H9 (cell line): ENCODE results near the gene IER2. TPM values are rescaled to one million over a fixed set of nuclear protein-coding genes. Genes with fewer than 3 reads are reported as not detected.

Source experiments
- DNase-seq: peaks from one replicate; pipeline ENCODE4 v3.0.0-alpha.2; 2017
- H2AFZ ChIP-seq: one replicate; pipeline ENCODE4 v1.6.1; 2013; ENCODE audit warnings: mild to moderate bottlenecking, low read length, control low read depth, moderate library complexity
- H2AK5ac ChIP-seq: 2 replicates; pipeline ENCODE4 v1.6.1; 2013; ENCODE audit warnings: low read length, control low read depth, mixed read lengths; ENCODE audit not compliant: insufficient read length
- H2BK120ac ChIP-seq: one replicate; pipeline ENCODE4 v1.6.1; 2013; ENCODE audit warnings: low read depth, mild to moderate bottlenecking, low read length, control low read depth, inconsistent platforms; ENCODE audit not compliant: poor library complexity, severe bottlenecking
- H2BK12ac ChIP-seq: 2 replicates; pipeline ENCODE4 v1.6.1; 2013; ENCODE audit warnings: low read length, control low read depth, mixed read lengths, low read depth; ENCODE audit not compliant: insufficient read length
- H2BK15ac ChIP-seq: 2 replicates; pipeline ENCODE4 v1.6.1; 2013; ENCODE audit warnings: low read depth, low read length, control low read depth
- H2BK20ac ChIP-seq: one replicate; pipeline ENCODE4 v1.6.1; 2013; ENCODE audit warnings: low read depth, mild to moderate bottlenecking, low read length, control low read depth, inconsistent platforms; ENCODE audit not compliant: poor library complexity, severe bottlenecking
- H2BK5ac ChIP-seq: 2 replicates; pipeline ENCODE4 v1.6.1; 2013; ENCODE audit warnings: low read length, control low read depth, mixed read lengths; ENCODE audit not compliant: insufficient read length
- H3K14ac ChIP-seq: 2 replicates; pipeline ENCODE4 v1.6.1; 2013; ENCODE audit warnings: low read length, control low read depth; ENCODE audit not compliant: insufficient read depth
- H3K18ac ChIP-seq: 2 replicates; pipeline ENCODE4 v1.6.1; 2013; ENCODE audit warnings: low read depth, mild to moderate bottlenecking, mixed read lengths, low read length, control low read depth; ENCODE audit not compliant: insufficient read length
- H3K23ac ChIP-seq: 2 replicates; pipeline ENCODE4 v1.6.1; 2013; ENCODE audit warnings: low read length, control low read depth, mixed read lengths, low read depth; ENCODE audit not compliant: insufficient read length
- H3K23me2 ChIP-seq: 2 replicates; pipeline ENCODE4 v1.6.1; 2013; ENCODE audit warnings: low read depth, mild to moderate bottlenecking, mixed read lengths, low read length, control low read depth; ENCODE audit not compliant: insufficient read length, poor library complexity, severe bottlenecking
- H3K27ac ChIP-seq: 2 replicates; pipeline ENCODE4 v1.5.1; 2013; ENCODE audit warnings: low read length, control low read depth, mixed read lengths, low read depth; ENCODE audit not compliant: insufficient read length
- H3K27me3 ChIP-seq: 2 replicates; pipeline ENCODE4 v1.6.1; 2013; ENCODE audit warnings: low read length, control low read depth, inconsistent platforms; ENCODE audit not compliant: insufficient read depth
- H3K4ac ChIP-seq: 2 replicates; pipeline ENCODE4 v1.6.1; 2013; ENCODE audit warnings: low read depth, mild to moderate bottlenecking, control low read depth, inconsistent platforms, low read length, moderate library complexity
- H3K4me1 ChIP-seq: 2 replicates; pipeline ENCODE4 v1.6.1; 2013; ENCODE audit warnings: low read length, control low read depth, inconsistent platforms; ENCODE audit not compliant: insufficient read depth
- H3K4me2 ChIP-seq: 2 replicates; pipeline ENCODE4 v1.6.1; 2013; ENCODE audit warnings: low read length, control low read depth, mixed read lengths; ENCODE audit not compliant: insufficient read length, insufficient read depth
- H3K56ac ChIP-seq: 2 replicates; pipeline ENCODE4 v1.6.1; 2013; ENCODE audit warnings: low read depth, mild to moderate bottlenecking, mixed read lengths, low read length, control low read depth; ENCODE audit not compliant: insufficient read length
- H3K79me1 ChIP-seq: 2 replicates; pipeline ENCODE4 v1.6.1; 2013; ENCODE audit warnings: low read depth, mild to moderate bottlenecking, moderate library complexity, low read length, control low read depth, inconsistent platforms; ENCODE audit not compliant: insufficient read depth, poor library complexity, severe bottlenecking
- H3K79me2 ChIP-seq: 2 replicates; pipeline ENCODE4 v1.6.1; 2013; ENCODE audit warnings: low read length, control low read depth, inconsistent platforms; ENCODE audit not compliant: insufficient read depth
- H3K9ac ChIP-seq: 2 replicates; pipeline ENCODE4 v1.6.1; 2013; ENCODE audit warnings: low read length, control low read depth, mixed read lengths; ENCODE audit not compliant: insufficient read length; ENCODE audit errors: extremely low read depth
- H3K9me3 ChIP-seq: one replicate; pipeline ENCODE4 v1.6.1; 2013; ENCODE audit warnings: low read depth, low read length, inconsistent platforms; ENCODE audit not compliant: control insufficient read depth
- H3T11ph ChIP-seq: one replicate; pipeline ENCODE4 v1.6.1; 2013; ENCODE audit warnings: mild to moderate bottlenecking, low read length, control low read depth, inconsistent platforms
- H4K20me1 ChIP-seq: one replicate; pipeline ENCODE4 v1.6.1; 2013; ENCODE audit not compliant: control insufficient read depth, insufficient read length, insufficient read depth
- H4K5ac ChIP-seq: 2 replicates; pipeline ENCODE4 v1.6.1; 2013; ENCODE audit warnings: low read depth, mild to moderate bottlenecking, mixed read lengths, low read length, control low read depth; ENCODE audit not compliant: insufficient read length
- H4K8ac ChIP-seq: replicated peaks from 2 replicates; pipeline ENCODE4 v1.6.1; 2013; ENCODE audit warnings: low read length, control low read depth, mixed read lengths, low read depth; ENCODE audit not compliant: insufficient read length
- H4K91ac ChIP-seq: 2 replicates; pipeline ENCODE4 v1.6.1; 2013; ENCODE audit warnings: low read depth, mild to moderate bottlenecking, moderate library complexity, mixed read lengths, low read length, control low read depth; ENCODE audit not compliant: insufficient read length
- H3K27ac Mint-ChIP-seq, 3 experiments: 2 replicates in 2 of 3; 3 replicates in 1 of 3; pipeline ENCODE4 v1.8.0; 2020 to 2021; ENCODE audit warnings: mixed read lengths in 3 of 3, mild to moderate bottlenecking in 1 of 3, moderate library complexity in 1 of 3
- H3K27me3 Mint-ChIP-seq: 2 replicates; pipeline ENCODE4 v1.8.0; 2021; ENCODE audit warnings: low read depth, mild to moderate bottlenecking, moderate library complexity, mixed read lengths
- H3K36me3 Mint-ChIP-seq, 3 experiments: 2 replicates in 2 of 3; 3 replicates in 1 of 3; pipeline ENCODE4 v1.8.0; 2020 to 2021; ENCODE audit warnings: low read depth in 3 of 3, mixed read lengths in 3 of 3; ENCODE audit not compliant: insufficient read depth in 1 of 3
- H3K4me1 Mint-ChIP-seq, 2 experiments: 2 replicates each; pipeline ENCODE4 v1.8.0; 2020; ENCODE audit warnings: mixed read lengths in 2 of 2
- H3K4me3 Mint-ChIP-seq, 2 experiments: 2 replicates in 1 of 2; 3 replicates in 1 of 2; pipeline ENCODE4 v1.8.0; 2020 to 2021; ENCODE audit warnings: mild to moderate bottlenecking in 2 of 2, mixed read lengths in 2 of 2, moderate library complexity in 1 of 2
- H3K9me3 Mint-ChIP-seq, 2 experiments: 2 replicates in 1 of 2; 3 replicates in 1 of 2; pipeline ENCODE4 v1.8.0; 2020; ENCODE audit warnings: mild to moderate bottlenecking in 2 of 2, mixed read lengths in 2 of 2, moderate library complexity in 1 of 2
- CTCF ChIP-seq: fragments of 200-600 bp; sonication (generic); conservative IDR thresholded peaks from 3 replicates; pipeline ENCODE4 v1.8.0; 2021; ENCODE audit warnings: antibody characterized with exemption, mild to moderate bottlenecking
- WGBS: extraction: QIAGEN DNeasy Blood & Tissue Kit; methylation state at CpG from one replicate; pipeline ENCODE4 v1.1.7; 2013; ENCODE audit warnings: missing lambda C conversion rate, low lambda C conversion rate, mixed read lengths; ENCODE audit not compliant: insufficient read length; ENCODE audit errors: extremely low coverage; 5-methylcytosine and 5-hydroxymethylcytosine counted together
- total RNA-seq: library from RNA; stranded (reverse); gene quantifications from 2 replicates; pipeline ENCODE4 v1.2.1, GENCODE V29; 2021

Gene IER2
- total RNA-seq, 1 experiment from 2014 or later: 160 TPM

- H4K20me1 ChIP-seq: no peaks in the 10 kb centered on the region
- H3K27ac ChIP-seq: no peak overlapping the region
- no peaks in the 10 kb centered on the region for H3K27me3 ChIP-seq
- no peak overlapping the region for H4K91ac ChIP-seq
- H2BK120ac ChIP-seq: no peak overlapping the region
- no peak for TF ChIP-seq CTCF
- no peak overlapping the region for H3K4ac ChIP-seq
- peaks cover 7 to 47% (median 36%) of the 10 kb centered on the region in 3 experiments; a peak in 6 of 7 replicates for H3K36me3 Mint-ChIP-seq
- H3K4me3 Mint-ChIP-seq: peak overlapping the region; percentile 46 to 93
- no peaks in the 10 kb centered on the region for H3K9me3 ChIP-seq
- H2BK20ac ChIP-seq: no peak overlapping the region
- H3K9me3 Mint-ChIP-seq: peaks cover 0 to 1% of the 10 kb centered on the region in 2 experiments; a peak in 2 of 5 replicates
- no peak overlapping the region for H4K5ac ChIP-seq
- peak overlapping the region in 2 of 3 experiments; percentile 84 to 86; a peak in 3 of 7 replicates for H3K27ac Mint-ChIP-seq
- no peak overlapping the region for H2BK12ac ChIP-seq
- peaks cover 57% of the 10 kb centered on the region for H3K79me2 ChIP-seq
- no peaks in the 10 kb centered on the region for H3K27me3 Mint-ChIP-seq
- H3K4me1 Mint-ChIP-seq: peaks cover 46 to 51% of the 10 kb centered on the region in 2 experiments
- no peak overlapping the region for H4K8ac ChIP-seq
- no peak overlapping the region for H2AFZ ChIP-seq
- H3K9ac ChIP-seq: peak overlapping the region; percentile 20
- H3K79me1 ChIP-seq: peaks cover 2% of the 10 kb centered on the region
- peaks cover 8% of the 10 kb centered on the region for H3K23me2 ChIP-seq
- WGBS: no CpG with 5 or more reads among the region's 10 CpGs
- H2BK5ac ChIP-seq: no peak overlapping the region
- DNase-seq: no peak
- H3K23ac ChIP-seq: no peak overlapping the region
- no peak overlapping the region for H2BK15ac ChIP-seq
- no peak overlapping the region for H3T11ph ChIP-seq
- H3K4me1 ChIP-seq: peaks cover 11% of the 10 kb centered on the region; the same call in 1 of the 2 replicates
- H2AK5ac ChIP-seq: no peak overlapping the region
- no peak overlapping the region for H3K56ac ChIP-seq
- no peak overlapping the region for H3K4me2 ChIP-seq
- no peak overlapping the region for H3K14ac ChIP-seq
- H3K18ac ChIP-seq: no peak overlapping the region
Observed at GRCh38 chr19:13120817-13121216, 29.4 kb upstream of the IER2 start.
